Esophagus squamous epithelium (tissue), 5 donors: ENCODE measurements around the gene MAMDC2. TPM values are rescaled to one million over a fixed set of nuclear protein-coding genes. Genes with fewer than 3 reads are reported as not detected.
A peak's percentile ranks its signal among the peaks of the same experiment; 100 is the strongest.
"Not testable (repeated sequence)": the region's sequence is repeated elsewhere in the genome, so short reads cannot be mapped to it uniquely, and the experiment has no call there.

ENCODE experiments used
- DNase-seq: peaks from one replicate; lab custom pipeline; 2025; lab: John Stamatoyannopoulos, UW
- H3K27ac ChIP-seq, 4 donors: fragments of 200-600 bp; sonication (generic); one replicate each; pipeline ENCODE4 v1.5.1; 2016 to 2019; ENCODE audit warnings: mild to moderate bottlenecking in 1 of 4
- H3K27me3 ChIP-seq, 4 donors: fragments of 200-600 bp; sonication (generic); 1 replicate in 3 of 4; 2 replicates in 1 of 4; pipeline versions ENCODE4 v1.5.1 to v1.6.0; 2017 to 2021; ENCODE audit warnings: antibody characterized with exemption in 1 of 4
- H3K36me3 ChIP-seq, 3 donors: fragments of 200-600 bp; sonication (generic); one replicate each; pipeline ENCODE4 v1.5.1; 2016 to 2019
- H3K4me1 ChIP-seq, 3 donors: fragments of 200-600 bp; sonication (generic); one replicate each; pipeline ENCODE4 v1.5.1; 2017 to 2019
- H3K4me3 ChIP-seq, 4 donors: fragments of 200-600 bp; sonication (generic); 1 replicate in 3 of 4; 2 replicates in 1 of 4; pipeline ENCODE4 v1.5.1; 2016 to 2019; ENCODE audit warnings: mild to moderate bottlenecking in 2 of 4, moderate library complexity in 1 of 4
- H3K9me3 ChIP-seq, 3 donors: fragments of 200-600 bp; sonication (generic); one replicate each; pipeline ENCODE4 v1.5.1; 2016 to 2019
- POLR2A ChIP-seq, 4 donors: fragments of 450-650 bp; IDR thresholded peaks; one replicate each; pipeline ENCODE4 v1.6.1; 2017; ENCODE audit warnings: antibody characterized with exemption in 4 of 4, mild to moderate bottlenecking in 4 of 4, moderate library complexity in 3 of 4
- WGBS, 2 donors: methylation state at CpG; one replicate each; pipeline ENCODE4 v1.1.5; 2018; 5-methylcytosine and 5-hydroxymethylcytosine counted together
- intact Hi-C: fragments of 100-400 bp; cut with DNase I; formaldehyde crosslinking; loops from one replicate; pipeline ENCODE4 v1.15.0; 2022
- total RNA-seq, 4 donors: library from RNA; depleted of rRNA; stranded (reverse); fragments of >200 nt; gene quantifications; one replicate each; pipeline ENCODE4 v1.1.0, GENCODE V29; 2016
- TF ChIP-seq, protein P1 (sequence below), 6 experiments: fragments of 450-650 bp in 4 of 6; fragments of 200-600 bp in 2 of 6; sonication (generic) in 2 of 6; IDR thresholded peaks; one replicate each; pipeline ENCODE4 v1.5.1; 2016 to 2019; ENCODE audit warnings: antibody characterized with exemption in 6 of 6, mild to moderate bottlenecking in 4 of 6, moderate library complexity in 4 of 6
- donor health status: DM: yes; HTN: yes; CAD: no.

Gene MAMDC2
- total RNA-seq, 4 donors from 2014 or later, result 1.9 to 58.4 (median 11.3) TPM

DNA sequence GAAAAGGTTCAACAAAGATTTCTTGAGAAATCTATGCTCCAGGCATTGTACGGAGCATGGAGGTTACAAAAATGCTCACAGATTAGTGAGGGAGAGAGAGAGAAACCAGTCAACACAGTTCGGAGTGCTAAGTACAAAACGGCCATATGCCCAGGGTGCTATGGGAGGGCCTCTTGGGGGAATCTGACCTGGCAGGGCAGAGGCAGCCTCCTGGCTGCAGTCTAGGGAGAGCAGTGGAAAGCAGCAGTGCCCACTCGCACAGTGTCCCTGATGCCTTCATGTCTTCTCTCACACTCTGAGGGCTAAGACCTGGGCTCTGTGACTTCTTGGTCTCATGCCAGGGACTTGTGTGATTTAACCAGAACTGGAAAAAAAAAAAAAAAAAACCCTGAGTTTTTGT, 185.4 kb downstream of the MAMDC2 start:
- peaks cover 0 to 10% (median 0%) of the 10 kb centered on the region in 3 donors for H3K36me3 ChIP-seq
- H3K4me3 ChIP-seq, result no peak overlapping the region
- intact Hi-C loops, result no loop called here
- H3K9me3 ChIP-seq, result no peaks in the 10 kb centered on the region
- TF ChIP-seq, protein P1, sequence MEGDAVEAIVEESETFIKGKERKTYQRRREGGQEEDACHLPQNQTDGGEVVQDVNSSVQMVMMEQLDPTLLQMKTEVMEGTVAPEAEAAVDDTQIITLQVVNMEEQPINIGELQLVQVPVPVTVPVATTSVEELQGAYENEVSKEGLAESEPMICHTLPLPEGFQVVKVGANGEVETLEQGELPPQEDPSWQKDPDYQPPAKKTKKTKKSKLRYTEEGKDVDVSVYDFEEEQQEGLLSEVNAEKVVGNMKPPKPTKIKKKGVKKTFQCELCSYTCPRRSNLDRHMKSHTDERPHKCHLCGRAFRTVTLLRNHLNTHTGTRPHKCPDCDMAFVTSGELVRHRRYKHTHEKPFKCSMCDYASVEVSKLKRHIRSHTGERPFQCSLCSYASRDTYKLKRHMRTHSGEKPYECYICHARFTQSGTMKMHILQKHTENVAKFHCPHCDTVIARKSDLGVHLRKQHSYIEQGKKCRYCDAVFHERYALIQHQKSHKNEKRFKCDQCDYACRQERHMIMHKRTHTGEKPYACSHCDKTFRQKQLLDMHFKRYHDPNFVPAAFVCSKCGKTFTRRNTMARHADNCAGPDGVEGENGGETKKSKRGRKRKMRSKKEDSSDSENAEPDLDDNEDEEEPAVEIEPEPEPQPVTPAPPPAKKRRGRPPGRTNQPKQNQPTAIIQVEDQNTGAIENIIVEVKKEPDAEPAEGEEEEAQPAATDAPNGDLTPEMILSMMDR (IDR thresholded peaks at IDR 0.05), result no peak
- no peak for TF ChIP-seq POLR2A (IDR thresholded peaks at IDR 0.05)
- H3K27me3 ChIP-seq, result no peaks in the 10 kb centered on the region
- 70 to 81% methylated on average over 4 of the region's 4 CpGs for WGBS, 2 donors
- DNase-seq, result no peak
- peaks cover 0 to 17% (median 0%) of the 10 kb centered on the region in 3 donors for H3K4me1 ChIP-seq
- H3K27ac ChIP-seq, result peak overlapping the region in 1 of 4 donors; percentile 35

DNA sequence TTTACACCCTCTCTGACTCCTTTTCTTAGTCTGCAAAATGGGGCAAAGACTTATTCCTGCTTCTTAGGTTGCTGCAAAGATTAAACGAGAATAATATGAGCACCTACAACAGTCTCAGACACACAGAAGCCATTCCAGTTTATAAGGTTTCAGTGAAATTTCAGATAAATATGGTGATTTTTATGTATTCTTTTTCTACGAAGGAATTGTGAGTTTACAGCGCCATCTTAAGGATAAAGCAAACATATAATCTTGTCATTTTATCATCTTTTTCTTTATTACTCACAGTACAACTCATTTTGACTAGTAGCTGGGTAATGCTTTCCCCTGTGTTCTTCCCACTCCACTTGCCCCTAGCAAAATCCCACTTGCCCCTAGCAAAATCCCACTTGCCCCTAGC, 185.9 kb downstream of the MAMDC2 start:
- Histone ChIP-seq H3K9me3 (no peaks in the 10 kb centered on the region), H3K27ac (no peak overlapping the region), H3K27me3 (no peaks in the 10 kb centered on the region), H3K4me1 (peaks cover 0 to 17% (median 0%) of the 10 kb centered on the region in 3 donors), H3K36me3 (peaks cover 0 to 10% (median 0%) of the 10 kb centered on the region in 3 donors), H3K4me3 (no peak overlapping the region)
- intact Hi-C loops, result no loop called here
- WGBS, 2 donors, result 60 to 64% methylated on average over 3 of the region's 3 CpGs
- no peak for TF ChIP-seq POLR2A (IDR thresholded peaks at IDR 0.05)
- TF ChIP-seq, protein P1 (IDR thresholded peaks at IDR 0.05), result peak in 2 of 6 experiments; percentile 25 to 49
- no peak for DNase-seq

DNA sequence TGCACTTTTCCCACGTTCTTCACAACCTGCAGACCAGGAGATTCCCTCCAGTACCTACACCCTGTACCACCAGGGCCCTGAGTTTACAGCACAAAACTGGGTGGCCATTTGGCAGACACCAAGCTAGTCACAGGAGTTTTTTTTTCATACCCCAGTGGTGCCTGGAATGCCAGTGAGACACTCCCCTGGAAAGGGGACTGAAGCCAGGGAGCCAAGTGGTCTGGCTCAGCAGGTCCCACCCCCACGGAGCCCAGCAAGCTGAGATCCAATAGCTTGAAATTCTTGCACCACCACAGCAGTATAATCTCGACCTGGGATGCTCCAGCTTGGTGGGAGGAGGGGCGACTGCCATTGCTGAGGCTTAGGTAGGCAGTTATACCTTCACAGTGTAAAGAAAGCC, 188.8 kb downstream of the MAMDC2 start:
- TF ChIP-seq POLR2A (IDR thresholded peaks at IDR 0.05), result no peak
- TF ChIP-seq, protein P1 (IDR thresholded peaks at IDR 0.05), result no peak
- Histone ChIP-seq H3K9me3 (no peaks in the 10 kb centered on the region), H3K27ac (no peak overlapping the region), H3K27me3 (no peaks in the 10 kb centered on the region), H3K36me3 (no peaks in the 10 kb centered on the region), H3K4me1 (peaks cover 0 to 17% (median 0%) of the 10 kb centered on the region in 3 donors), H3K4me3 (no peak overlapping the region)
- intact Hi-C loops, result no loop called here
- DNase-seq, result no peak
- WGBS, 2 donors, result 27 to 41% methylated on average over 1 to 4 of the region's 4 CpGs

DNA sequence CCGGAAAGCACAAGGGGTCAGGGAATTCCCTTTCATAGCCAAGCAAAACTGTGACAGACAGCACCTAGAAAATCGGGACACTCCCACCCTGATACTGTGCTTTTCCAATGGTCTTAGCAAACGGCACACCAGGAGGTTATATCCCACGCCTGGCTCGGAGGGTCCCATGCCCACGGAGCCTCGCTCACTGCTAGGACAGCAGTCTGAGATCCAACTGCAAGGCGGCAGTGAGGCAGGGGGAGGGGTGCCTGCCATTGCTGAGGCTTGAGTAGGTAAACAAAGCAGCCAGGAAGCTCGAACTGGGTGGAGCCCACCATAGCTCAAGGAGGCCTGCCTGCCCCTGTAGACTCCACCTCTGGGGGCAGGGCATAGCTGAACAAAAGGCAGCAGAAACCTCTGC, 190.6 kb downstream of the MAMDC2 start:
- H3K4me1 ChIP-seq, DNase-seq, H3K27me3 ChIP-seq, H3K9me3 ChIP-seq, H3K27ac ChIP-seq, intact Hi-C loops, H3K4me3 ChIP-seq, H3K36me3 ChIP-seq: not testable (repeated sequence)
- WGBS, 2 donors, result 89% methylated on average over 1 of the region's 9 CpGs; no CpG with 5 or more reads in 1 of the 2 donors

DNA sequence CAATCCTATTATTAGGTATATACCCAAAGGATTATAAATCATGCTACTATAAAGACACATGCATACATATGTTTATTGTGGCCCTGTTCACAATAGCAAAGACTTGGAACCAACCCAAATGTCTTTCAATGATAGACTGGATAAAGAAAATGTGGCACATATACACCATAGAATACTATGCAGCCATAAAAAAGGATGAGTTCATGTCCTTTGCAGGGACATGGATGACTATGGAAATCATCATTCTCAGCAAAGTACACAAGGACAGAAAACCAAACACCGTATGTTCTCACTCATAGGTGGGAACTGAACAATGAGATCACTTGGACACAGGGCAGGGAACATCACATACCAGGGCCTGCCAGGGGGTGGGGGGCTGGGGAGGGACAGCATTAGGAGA, 202.3 kb downstream of the MAMDC2 start:
- H3K27me3 ChIP-seq, H3K4me1 ChIP-seq, DNase-seq, H3K9me3 ChIP-seq, H3K36me3 ChIP-seq, H3K4me3 ChIP-seq, intact Hi-C loops, H3K27ac ChIP-seq: not testable (repeated sequence)
- 92 to 100% methylated on average over 1 of the region's 1 CpG for WGBS, 2 donors

DNA sequence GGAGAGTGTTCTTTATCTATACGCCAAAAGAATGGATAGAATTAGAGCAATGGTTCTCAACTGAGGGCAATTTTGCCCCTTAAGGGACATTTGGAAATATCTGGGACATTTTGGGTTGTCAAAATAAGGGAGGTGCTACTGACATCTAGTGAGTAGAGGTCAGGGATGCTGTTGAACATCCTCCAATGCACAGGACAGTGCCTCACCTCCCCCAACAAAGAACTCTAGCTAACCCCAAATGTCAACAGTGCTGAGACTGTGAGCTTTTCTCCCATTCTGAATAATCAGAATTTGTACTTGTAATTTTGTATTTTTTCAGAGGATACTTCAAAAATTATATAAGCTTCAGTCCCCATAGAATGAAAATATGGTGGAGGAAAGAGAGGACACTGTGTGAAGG, 206.6 kb downstream of the MAMDC2 start:
- intact Hi-C loops, result no loop called here
- H3K27ac ChIP-seq, result no peak overlapping the region

More for the DNA sequence above, 206.6 kb downstream of the MAMDC2 start:
- TF ChIP-seq, protein P1 (IDR thresholded peaks at IDR 0.05), result no peak
- TF ChIP-seq POLR2A (IDR thresholded peaks at IDR 0.05), result no peak
- H3K4me1 ChIP-seq, result peaks cover 0 to under 1% (median 0%) of the 10 kb centered on the region in 3 donors
- no peaks in the 10 kb centered on the region for H3K27me3 ChIP-seq
- H3K4me3 ChIP-seq, result no peak overlapping the region
- DNase-seq, result no peak
- WGBS, 2 donors, result 89 to 100% methylated on average over 1 of the region's 1 CpG
- H3K36me3 ChIP-seq, result no peaks in the 10 kb centered on the region
- H3K9me3 ChIP-seq, result no peaks in the 10 kb centered on the region
